Activated CD4-positive, alpha-beta T cell treated with anti-CD3 and anti-CD28 coated beads, Interleukin-2, amount 10 ng/mL, durations not matched to agents 7 days and 5 days (primary cell): ENCODE measurements around the gene FAM219B. TPM values are rescaled to one million over a fixed set of nuclear protein-coding genes. Genes with fewer than 3 reads are reported as not detected.
A peak's percentile ranks its signal among the peaks of the same experiment; 100 is the strongest.

Experiments
- CTCF ChIA-PET: fragments of 350-600 bp; sonication (Branson Sonifier 250); formaldehyde crosslinking; loops from one replicate; lab custom pipeline; 2021; ENCODE audit warnings: antibody characterized with exemption; lab: Charles Lee
- POLR2A ChIA-PET: fragments of 350-600 bp; sonication (Branson Sonifier 250); formaldehyde crosslinking; loops from one replicate; lab custom pipeline; 2021; ENCODE audit warnings: antibody characterized with exemption; lab: Charles Lee
- DNase-seq: peaks from one replicate; pipeline ENCODE4 v3.0.0-alpha.2; 2020
- H3K27ac Mint-ChIP-seq: one replicate; pipeline ENCODE4 v1.8.0; 2021; ENCODE audit warnings: mild to moderate bottlenecking, moderate library complexity, mixed read lengths
- H3K27me3 Mint-ChIP-seq: one replicate; pipeline ENCODE4 v1.8.0; 2021; ENCODE audit warnings: mixed read lengths
- H3K36me3 Mint-ChIP-seq: one replicate; pipeline ENCODE4 v1.8.0; 2021; ENCODE audit warnings: low read depth, mixed read lengths
- H3K4me1 Mint-ChIP-seq: one replicate; pipeline ENCODE4 v1.8.0; 2021; ENCODE audit warnings: mixed read lengths
- H3K4me3 Mint-ChIP-seq: one replicate; pipeline ENCODE4 v1.8.0; 2021; ENCODE audit warnings: mild to moderate bottlenecking, moderate library complexity, mixed read lengths
- H3K9me3 Mint-ChIP-seq: one replicate; pipeline ENCODE4 v1.8.0; 2021; ENCODE audit warnings: mixed read lengths
- total RNA-seq, 2 experiments: library from RNA; stranded (reverse); gene quantifications; one replicate each; pipeline ENCODE4 v1.2.3, GENCODE V29; 2021

Gene FAM219B
- total RNA-seq, 2 experiments from 2014 or later = 65.8 to 68.2 TPM

- H3K27me3 Mint-ChIP-seq = no peaks in the 10 kb centered on the region
- CTCF ChIA-PET = interaction anchor here (0.6 to 3.2 kb wide), 18 partner anchors 8 to 98 kb away, joined by 3 to 14 read pairs (median 5); partner anchors contain the start of genes FAM219B and ULK3
- peaks cover 78% of the 10 kb centered on the region for H3K4me1 Mint-ChIP-seq
- peak overlapping the region; percentile 90 for H3K27ac Mint-ChIP-seq
- peak overlapping the region; percentile 94 for H3K4me3 Mint-ChIP-seq
- peaks cover 67% of the 10 kb centered on the region for H3K36me3 Mint-ChIP-seq
- H3K9me3 Mint-ChIP-seq = peaks cover 6% of the 10 kb centered on the region
- DNase-seq = peak; percentile 57
- POLR2A ChIA-PET = interaction anchor here (1.1 kb wide), 2 partner anchors 12 to 25 kb away, joined by 5 read pairs; no protein-coding TSS in a partner anchor
Observed at GRCh38 chr15:74869726-74870407, 36.8 kb downstream of the FAM219B start.

GRCh38 chr15:74869372-74869725 is 37.3 kb downstream of the FAM219B start:
- Mint-ChIP-seq H3K27ac (peak overlapping the region; percentile 90), H3K4me3 (peak overlapping the region; percentile 94), H3K27me3 (no peaks in the 10 kb centered on the region), H3K4me1 (peaks cover 81% of the 10 kb centered on the region), H3K9me3 (peaks cover 6% of the 10 kb centered on the region), H3K36me3 (peaks cover 69% of the 10 kb centered on the region)
- CTCF ChIA-PET = interaction anchor here (0.6 to 3.2 kb wide), 17 partner anchors 8 to 248 kb away, joined by 3 to 14 read pairs (median 5); partner anchors contain the start of genes FAM219B and ULK3
- no peak for DNase-seq
- POLR2A ChIA-PET = interaction anchor here (1.1 kb wide), 2 partner anchors 11 to 25 kb away, joined by 5 read pairs; no protein-coding TSS in a partner anchor

DNA sequence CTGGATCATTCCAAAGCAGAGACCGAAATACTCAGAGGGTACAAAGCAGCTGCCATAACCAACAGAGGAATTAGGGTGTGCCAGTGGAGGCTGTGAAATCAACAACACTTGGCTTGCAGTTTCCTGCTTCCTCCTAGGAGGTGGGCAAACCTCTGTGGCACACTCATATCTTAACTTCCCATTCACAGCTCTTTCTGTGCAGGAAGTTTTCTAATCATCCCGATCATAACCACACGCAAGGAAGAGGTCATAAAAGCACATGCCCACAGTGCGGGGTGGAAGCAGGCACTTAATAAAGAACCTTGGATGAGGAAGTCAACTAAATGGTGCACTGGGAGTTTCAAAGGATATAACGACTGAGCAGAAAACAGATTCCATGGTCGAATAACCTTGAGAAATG is 38.6 kb downstream of the FAM219B start:
- CTCF ChIA-PET = interaction anchor here (0.8 to 3.2 kb wide), 8 partner anchors 10 to 247 kb away, joined by 3 to 14 read pairs (median 4); partner anchors contain the start of gene MPI
- peak overlapping the region; percentile 41 for H3K4me3 Mint-ChIP-seq
- no peak for DNase-seq
- no peaks in the 10 kb centered on the region for H3K27me3 Mint-ChIP-seq
- peaks cover 6% of the 10 kb centered on the region for H3K9me3 Mint-ChIP-seq
- peaks cover 75% of the 10 kb centered on the region for H3K36me3 Mint-ChIP-seq
- peaks cover 81% of the 10 kb centered on the region for H3K4me1 Mint-ChIP-seq
- POLR2A ChIA-PET = interaction anchor here (0.6 kb wide), 2 partner anchors 70 to 194 kb away, joined by 3 to 4 read pairs; partner anchors contain the start of gene COX5A
- peak overlapping the region; percentile 75 for H3K27ac Mint-ChIP-seq

DNA sequence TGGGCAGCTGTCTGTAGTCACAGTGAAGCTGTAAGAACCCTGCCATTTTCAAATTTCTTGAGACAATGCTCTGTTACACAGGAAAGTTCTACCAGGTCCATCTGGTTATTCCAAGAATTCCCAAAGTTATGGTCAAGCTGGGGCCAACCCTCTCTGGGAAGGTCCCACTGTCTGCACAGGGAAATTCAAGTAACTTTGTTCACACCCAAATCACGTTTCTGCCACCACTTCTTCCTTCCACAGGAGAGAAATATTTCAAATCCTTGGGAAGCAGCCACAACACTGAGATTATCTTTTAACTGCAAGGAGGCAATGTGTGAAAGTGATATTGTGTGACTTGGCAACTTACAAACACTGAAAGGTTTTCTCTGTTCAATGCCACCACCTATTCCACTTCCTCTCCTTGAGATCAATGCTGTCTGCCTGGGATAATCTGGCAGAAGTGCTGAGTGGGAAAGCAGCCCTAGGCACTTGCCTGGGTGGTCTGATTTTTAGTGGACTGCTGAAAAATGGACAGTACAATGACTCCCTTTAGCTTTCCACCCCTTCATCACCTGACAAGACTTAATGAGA is 39.1 kb downstream of the FAM219B start:
- no peak for DNase-seq
- Mint-ChIP-seq H3K27ac (peak overlapping the region; percentile 75), H3K36me3 (peaks cover 71% of the 10 kb centered on the region), H3K9me3 (peaks cover 6% of the 10 kb centered on the region), H3K4me3 (peak overlapping the region; percentile 41), H3K27me3 (no peaks in the 10 kb centered on the region), H3K4me1 (peaks cover 78% of the 10 kb centered on the region)
- ChIA-PET POLR2A (interaction anchor here (0.6 kb wide), 2 partner anchors 70 to 194 kb away, joined by 3 to 4 read pairs; partner anchors contain the start of gene COX5A), CTCF (interaction anchor here (0.8 to 1.9 kb wide), 6 partner anchors 9 to 97 kb away, joined by 3 to 5 read pairs (median 4); partner anchors contain the start of gene MPI)

- Mint-ChIP-seq H3K9me3 (peaks cover 6% of the 10 kb centered on the region), H3K36me3 (peaks cover 63% of the 10 kb centered on the region), H3K27me3 (no peaks in the 10 kb centered on the region), H3K4me3 (no peak overlapping the region), H3K4me1 (peaks cover 73% of the 10 kb centered on the region), H3K27ac (peak overlapping the region; percentile 73)
- DNase-seq = no peak
- ChIA-PET CTCF (interaction anchor here (0.8 to 1.5 kb wide), 2 partner anchors 11 to 23 kb away, joined by 3 to 5 read pairs; partner anchors contain the start of gene ULK3), POLR2A (no interaction called here)
Observed at GRCh38 chr15:74866090-74866489, 40.6 kb downstream of the FAM219B start.

GRCh38 chr15:74865316-74865715 is 41.3 kb downstream of the FAM219B start:
- ChIA-PET POLR2A (interaction anchor here (0.7 kb wide), 1 partner anchor 35 kb away, joined by 4 read pairs; no protein-coding TSS in a partner anchor), CTCF (interaction anchor here (0.7 to 1.5 kb wide), 3 partner anchors 10 to 35 kb away, joined by 3 to 5 read pairs (median 3); partner anchors contain the start of gene ULK3)
- Mint-ChIP-seq H3K36me3 (peaks cover 56% of the 10 kb centered on the region), H3K27ac (peak overlapping the region; percentile 83), H3K9me3 (peaks cover 6% of the 10 kb centered on the region), H3K4me1 (peaks cover 65% of the 10 kb centered on the region), H3K4me3 (no peak overlapping the region), H3K27me3 (no peaks in the 10 kb centered on the region)
- no peak for DNase-seq

DNA sequence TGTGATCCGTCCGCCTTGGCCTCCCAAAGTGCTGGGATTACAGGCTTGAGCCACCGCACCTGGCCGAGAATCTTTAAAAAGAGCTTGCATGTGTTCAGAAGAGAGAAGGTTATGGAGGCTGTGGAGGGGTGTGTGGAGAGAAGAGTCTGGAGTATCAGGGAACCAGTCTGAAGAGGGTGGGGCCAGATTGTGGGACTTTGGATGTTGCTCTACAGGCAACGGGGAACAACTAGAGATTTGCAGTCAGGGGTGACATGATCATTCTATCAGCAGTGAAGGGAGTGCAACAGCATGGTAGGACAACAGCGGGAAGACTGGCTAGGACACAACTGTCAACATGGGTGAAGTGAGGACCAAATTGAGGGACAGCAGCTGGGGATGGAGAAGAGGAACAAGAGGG is 42.4 kb downstream of the FAM219B start:
- H3K4me3 Mint-ChIP-seq = no peak overlapping the region
- H3K27ac Mint-ChIP-seq = peak overlapping the region; percentile 47
- H3K36me3 Mint-ChIP-seq = peaks cover 46% of the 10 kb centered on the region
- CTCF ChIA-PET = interaction anchor here (1.0 to 1.5 kb wide), 3 partner anchors 9 to 37 kb away, joined by 3 to 5 read pairs (median 4); no protein-coding TSS in a partner anchor
- H3K9me3 Mint-ChIP-seq = peaks cover 6% of the 10 kb centered on the region
- no peak for DNase-seq
- POLR2A ChIA-PET = no interaction called here
- H3K27me3 Mint-ChIP-seq = no peaks in the 10 kb centered on the region
- peaks cover 60% of the 10 kb centered on the region for H3K4me1 Mint-ChIP-seq

DNA sequence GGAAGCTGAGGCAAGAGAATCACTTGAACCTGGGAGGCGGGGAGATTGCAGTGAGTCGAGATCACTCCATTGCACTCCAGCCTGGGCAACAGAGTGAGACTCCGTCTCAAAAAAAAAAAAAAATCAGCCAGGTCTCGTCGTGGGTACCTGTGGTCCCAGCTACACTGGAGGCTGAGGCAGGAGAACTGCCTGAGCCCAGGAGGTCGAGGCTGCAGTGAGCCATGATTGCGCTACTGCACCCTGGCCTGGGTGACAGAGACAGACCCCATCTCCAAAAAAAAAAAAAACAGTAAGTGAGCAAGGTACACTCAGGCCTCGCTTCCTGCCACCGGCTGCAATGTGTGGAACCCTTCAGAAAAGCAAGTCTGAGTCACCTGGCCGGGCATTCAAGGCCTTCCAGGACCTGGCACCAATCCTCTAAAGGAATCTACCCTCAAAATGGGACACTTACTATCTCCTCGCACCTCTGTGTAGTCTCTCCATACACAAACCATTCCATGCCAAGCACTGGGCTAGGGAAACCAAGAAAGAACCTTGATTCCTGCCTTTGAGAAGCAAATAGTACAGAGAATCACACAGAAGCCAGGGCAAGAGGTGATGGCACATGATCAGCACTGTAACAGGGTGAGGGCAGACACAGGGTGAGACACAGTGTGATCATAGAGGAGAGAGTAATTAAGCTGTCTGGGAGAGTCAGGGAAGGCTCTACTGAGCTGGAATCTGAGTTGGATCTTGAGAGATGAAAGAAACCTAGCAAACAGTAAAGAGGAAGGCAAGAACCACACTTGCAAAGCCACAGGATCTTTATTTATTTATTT is 43.2 kb downstream of the FAM219B start:
- H3K27me3 Mint-ChIP-seq = no peaks in the 10 kb centered on the region
- peaks cover 61% of the 10 kb centered on the region for H3K4me1 Mint-ChIP-seq
- POLR2A ChIA-PET = no interaction called here
- H3K9me3 Mint-ChIP-seq = peaks cover 6% of the 10 kb centered on the region
- H3K27ac Mint-ChIP-seq = peak overlapping the region; percentile 84
- DNase-seq = no peak
- H3K4me3 Mint-ChIP-seq = no peak overlapping the region
- CTCF ChIA-PET = interaction anchor here (0.6 to 1.4 kb wide), 4 partner anchors 11 to 38 kb away, joined by 3 to 5 read pairs (median 4); no protein-coding TSS in a partner anchor
- H3K36me3 Mint-ChIP-seq = peaks cover 39% of the 10 kb centered on the region

GRCh38 chr15:74858369-74858740 is 48.3 kb downstream of the FAM219B start:
- Mint-ChIP-seq H3K4me1 (peaks cover 39% of the 10 kb centered on the region), H3K27me3 (no peaks in the 10 kb centered on the region), H3K9me3 (no peaks in the 10 kb centered on the region), H3K36me3 (peaks cover 7% of the 10 kb centered on the region), H3K27ac (peak overlapping the region; percentile 60), H3K4me3 (no peak overlapping the region)
- no peak for DNase-seq
- POLR2A ChIA-PET = interaction anchor here (0.9 to 1.6 kb wide), 2 partner anchors 11 to 44 kb away, joined by 5 read pairs; no protein-coding TSS in a partner anchor
- CTCF ChIA-PET = interaction anchor here (0.7 to 1.6 kb wide), 12 partner anchors 9 to 83 kb away, joined by 3 to 8 read pairs (median 4); partner anchors contain the start of genes SCAMP2 and ULK3

- no peaks in the 10 kb centered on the region for H3K27me3 Mint-ChIP-seq
Observed at GRCh38 chr15:74857671-74858368, 48.8 kb downstream of the FAM219B start.

DNA sequence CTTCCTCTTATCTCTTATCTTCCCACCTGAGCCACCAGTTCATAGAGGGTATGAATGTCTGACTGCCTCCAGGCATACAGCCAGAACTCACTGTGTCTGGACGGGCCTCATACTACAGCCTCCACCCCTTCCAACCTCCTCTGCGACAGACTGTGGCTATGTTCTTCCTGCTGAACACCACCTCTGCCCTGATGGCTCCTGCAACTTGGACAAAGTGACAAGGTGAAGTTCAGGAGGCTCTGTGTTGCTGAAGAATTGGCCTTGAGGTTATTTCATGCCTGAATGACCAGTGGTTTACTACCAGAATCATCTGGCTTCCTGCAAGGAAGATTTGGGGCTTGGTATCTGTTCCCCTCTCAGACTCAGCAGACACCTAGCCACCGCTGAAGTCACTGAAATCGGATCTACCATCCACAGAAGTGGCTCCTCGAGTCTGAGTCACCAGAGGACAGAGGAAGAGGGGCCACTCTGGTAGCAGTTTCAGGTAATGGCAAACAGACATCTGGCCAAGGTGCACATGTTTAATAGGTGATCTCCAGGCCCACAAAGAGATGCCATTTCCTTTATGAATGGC is 49.5 kb downstream of the FAM219B start:
- no peaks in the 10 kb centered on the region for H3K9me3 Mint-ChIP-seq
- H3K36me3 Mint-ChIP-seq = peaks cover 9% of the 10 kb centered on the region
- H3K4me1 Mint-ChIP-seq = peaks cover 38% of the 10 kb centered on the region
- no peaks in the 10 kb centered on the region for H3K27me3 Mint-ChIP-seq
- H3K27ac Mint-ChIP-seq = peak overlapping the region; percentile 73
- H3K4me3 Mint-ChIP-seq = no peak overlapping the region
- DNase-seq = no peak
- ChIA-PET POLR2A (no interaction called here), CTCF (interaction anchor here (1.1 to 1.8 kb wide), 2 partner anchors 13 to 15 kb away, joined by 3 to 7 read pairs; no protein-coding TSS in a partner anchor)

More at GRCh38 chr15:74857671-74858368, 48.8 kb downstream of the FAM219B start:
- H3K4me3 Mint-ChIP-seq = no peak overlapping the region
- H3K27ac Mint-ChIP-seq = peak overlapping the region; percentile 73
- peaks cover 9% of the 10 kb centered on the region for H3K36me3 Mint-ChIP-seq
- no peaks in the 10 kb centered on the region for H3K9me3 Mint-ChIP-seq
- ChIA-PET CTCF (interaction anchor here (0.9 to 1.6 kb wide), 11 partner anchors 10 to 70 kb away, joined by 3 to 8 read pairs (median 4); partner anchors contain the start of genes SCAMP2 and ULK3), POLR2A (interaction anchor here (0.9 to 1.6 kb wide), 2 partner anchors 12 to 44 kb away, joined by 5 read pairs; no protein-coding TSS in a partner anchor)
- DNase-seq = no peak
- peaks cover 38% of the 10 kb centered on the region for H3K4me1 Mint-ChIP-seq
